ENCODE data around the gene NOM1.
A peak's percentile ranks its signal among the peaks of the same experiment; 100 is the strongest.

The NOM1 gene

DNA sequence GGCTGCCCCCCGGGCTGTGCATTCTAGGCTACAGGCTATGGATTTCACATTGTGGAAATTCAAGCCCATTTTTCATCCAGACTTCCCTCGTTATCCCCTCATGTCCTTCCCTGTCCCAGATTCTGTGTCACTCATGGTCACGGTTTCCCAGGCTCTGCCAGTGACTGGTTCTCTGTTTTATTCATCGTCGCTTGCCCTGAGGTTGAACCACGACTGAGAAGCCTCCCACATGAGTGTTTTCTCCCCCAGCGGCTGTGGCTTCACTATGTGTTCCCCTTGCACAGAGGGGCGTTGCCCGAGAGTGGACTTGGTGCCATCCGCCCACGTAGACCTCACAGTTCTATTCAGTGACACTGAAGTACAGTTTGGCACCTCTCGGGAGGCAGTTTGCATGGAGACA is 14.0 kb downstream of the NOM1 start:
- no peak for DNase-seq (ENCODE audit: low read depth)
- no peak for TF ChIP-seq MYC (IDR thresholded peaks at IDR 0.05; ENCODE audit: low read depth, low read length)
- TF ChIP-seq, protein P1, sequence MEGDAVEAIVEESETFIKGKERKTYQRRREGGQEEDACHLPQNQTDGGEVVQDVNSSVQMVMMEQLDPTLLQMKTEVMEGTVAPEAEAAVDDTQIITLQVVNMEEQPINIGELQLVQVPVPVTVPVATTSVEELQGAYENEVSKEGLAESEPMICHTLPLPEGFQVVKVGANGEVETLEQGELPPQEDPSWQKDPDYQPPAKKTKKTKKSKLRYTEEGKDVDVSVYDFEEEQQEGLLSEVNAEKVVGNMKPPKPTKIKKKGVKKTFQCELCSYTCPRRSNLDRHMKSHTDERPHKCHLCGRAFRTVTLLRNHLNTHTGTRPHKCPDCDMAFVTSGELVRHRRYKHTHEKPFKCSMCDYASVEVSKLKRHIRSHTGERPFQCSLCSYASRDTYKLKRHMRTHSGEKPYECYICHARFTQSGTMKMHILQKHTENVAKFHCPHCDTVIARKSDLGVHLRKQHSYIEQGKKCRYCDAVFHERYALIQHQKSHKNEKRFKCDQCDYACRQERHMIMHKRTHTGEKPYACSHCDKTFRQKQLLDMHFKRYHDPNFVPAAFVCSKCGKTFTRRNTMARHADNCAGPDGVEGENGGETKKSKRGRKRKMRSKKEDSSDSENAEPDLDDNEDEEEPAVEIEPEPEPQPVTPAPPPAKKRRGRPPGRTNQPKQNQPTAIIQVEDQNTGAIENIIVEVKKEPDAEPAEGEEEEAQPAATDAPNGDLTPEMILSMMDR (IDR thresholded peaks at IDR 0.05; ENCODE audit: low read depth, low read length): no peak
- TF ChIP-seq, protein P2, sequence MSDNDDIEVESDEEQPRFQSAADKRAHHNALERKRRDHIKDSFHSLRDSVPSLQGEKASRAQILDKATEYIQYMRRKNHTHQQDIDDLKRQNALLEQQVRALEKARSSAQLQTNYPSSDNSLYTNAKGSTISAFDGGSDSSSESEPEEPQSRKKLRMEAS (IDR thresholded peaks at IDR 0.05; ENCODE audit: low read depth, low read length): no peak
- no peak for TF ChIP-seq POLR2A (IDR thresholded peaks at IDR 0.05; ENCODE audit: extremely low read depth, insufficient read length)
- no peak overlapping the region for H3K4me3 ChIP-seq (ENCODE audit: low read depth, low read length)

DNA sequence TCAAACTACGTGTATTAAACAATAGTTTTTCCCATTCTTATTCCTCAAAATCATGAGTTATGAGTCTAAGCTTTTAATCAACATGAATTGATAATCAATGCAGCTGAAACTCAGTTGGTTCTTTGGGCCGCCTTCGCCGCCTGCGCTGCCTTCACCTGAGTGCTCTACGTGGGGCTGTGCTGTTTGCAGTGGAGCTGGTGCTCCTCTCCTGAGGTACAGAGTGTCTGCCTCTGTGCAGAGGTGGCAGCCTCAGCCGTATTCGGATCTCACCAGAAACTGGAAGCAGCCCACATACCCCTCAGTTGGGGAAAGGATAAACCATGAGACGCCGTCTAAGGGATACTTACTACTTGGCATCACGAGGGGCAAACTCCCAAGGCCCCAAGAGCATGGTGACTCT is 15.5 kb downstream of the NOM1 start:
- H3K4me3 ChIP-seq (ENCODE audit: low read depth, low read length): no peak overlapping the region
- DNase-seq (ENCODE audit: low read depth): no peak
- TF ChIP-seq, protein P2 (IDR thresholded peaks at IDR 0.05; ENCODE audit: low read depth, low read length): no peak
- TF ChIP-seq MYC (IDR thresholded peaks at IDR 0.05; ENCODE audit: low read depth, low read length): no peak
- no peak for TF ChIP-seq POLR2A (IDR thresholded peaks at IDR 0.05; ENCODE audit: extremely low read depth, insufficient read length)
- TF ChIP-seq, protein P1 (IDR thresholded peaks at IDR 0.05; ENCODE audit: low read depth, low read length): no peak

DNA sequence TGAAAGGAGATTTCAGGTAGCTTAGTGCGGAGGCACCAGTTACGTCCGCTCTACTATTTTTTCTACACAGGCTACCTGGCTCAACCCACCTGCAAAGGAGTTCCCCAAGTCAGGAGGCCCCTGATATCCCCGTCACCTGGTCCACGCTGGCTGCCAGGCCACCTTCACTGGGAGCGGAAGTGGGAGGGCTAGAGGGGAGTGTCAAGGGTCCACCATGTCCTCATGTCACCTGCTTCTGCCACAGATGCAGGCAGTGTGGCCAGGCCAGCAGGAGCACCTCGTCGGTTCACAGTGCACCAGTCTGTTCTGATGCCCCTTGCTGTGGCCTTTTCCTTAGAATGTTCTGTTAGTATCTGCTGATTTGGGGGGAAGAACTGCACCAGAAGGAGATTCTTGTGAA is 16.9 kb downstream of the NOM1 start:
- TF ChIP-seq, protein P1 (IDR thresholded peaks at IDR 0.05; ENCODE audit: low read depth, low read length): no peak
- TF ChIP-seq POLR2A (IDR thresholded peaks at IDR 0.05; ENCODE audit: extremely low read depth, insufficient read length) (no peak), MYC (IDR thresholded peaks at IDR 0.05; ENCODE audit: low read depth, low read length) (no peak)
- TF ChIP-seq, protein P2 (IDR thresholded peaks at IDR 0.05; ENCODE audit: low read depth, low read length): no peak
- no peak for DNase-seq (ENCODE audit: low read depth)
- no peak overlapping the region for H3K4me3 ChIP-seq (ENCODE audit: low read depth, low read length)

DNA sequence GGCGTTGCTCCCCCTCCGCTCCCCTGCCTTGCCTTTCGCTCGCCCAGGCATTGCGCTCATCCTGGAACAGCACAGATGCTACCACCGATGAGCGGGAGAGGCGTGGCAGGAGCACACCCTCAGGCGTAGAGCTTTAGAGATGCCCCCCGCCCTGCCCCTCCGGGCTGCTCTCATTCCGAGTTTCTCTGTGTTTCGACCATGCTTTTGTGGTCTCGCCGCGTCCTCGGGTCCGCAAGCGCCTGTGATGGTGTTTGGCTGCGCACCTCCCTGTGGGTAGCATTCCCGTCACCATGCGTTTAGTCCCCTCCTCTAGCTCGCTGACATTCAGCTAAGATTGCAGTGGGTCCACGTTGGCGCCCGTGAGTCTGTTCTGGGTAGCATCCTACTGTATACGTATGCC is 18.7 kb downstream of the NOM1 start:
- no peak for DNase-seq (ENCODE audit: low read depth)
- H3K4me3 ChIP-seq (ENCODE audit: low read depth, low read length): no peak overlapping the region
- TF ChIP-seq, protein P2 (IDR thresholded peaks at IDR 0.05; ENCODE audit: low read depth, low read length): no peak
- TF ChIP-seq, protein P1 (IDR thresholded peaks at IDR 0.05; ENCODE audit: low read depth, low read length): no peak
- no peak for TF ChIP-seq MYC (IDR thresholded peaks at IDR 0.05; ENCODE audit: low read depth, low read length)
- TF ChIP-seq POLR2A (IDR thresholded peaks at IDR 0.05; ENCODE audit: extremely low read depth, insufficient read length): no peak

DNA sequence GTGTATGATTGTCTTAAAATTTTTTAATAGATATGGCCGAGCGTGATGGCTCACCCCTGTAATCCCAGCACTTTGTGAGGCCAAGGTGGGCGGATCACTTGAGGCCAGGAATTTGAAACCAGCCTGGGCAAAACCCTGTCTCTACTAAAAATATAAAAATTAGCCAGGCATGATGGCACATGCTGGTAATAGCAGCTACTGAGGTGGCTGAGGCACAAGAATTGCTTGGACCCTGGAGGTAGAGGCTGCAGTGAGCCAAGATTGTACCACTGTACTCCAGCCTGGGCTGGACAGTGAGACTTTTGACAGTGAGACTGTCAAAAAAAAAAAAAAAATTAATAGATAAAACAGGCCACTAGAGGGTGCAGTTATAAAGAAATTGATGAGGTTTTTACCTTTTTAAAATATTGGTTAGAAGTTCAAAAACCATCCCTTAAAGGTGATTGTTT is 20.5 kb downstream of the NOM1 start:
- peak; percentile 33 for DNase-seq (ENCODE audit: low read depth)
- no peak overlapping the region for H3K4me3 ChIP-seq (ENCODE audit: low read depth, low read length)
- TF ChIP-seq, protein P2 (IDR thresholded peaks at IDR 0.05; ENCODE audit: low read depth, low read length): no peak
- no peak for TF ChIP-seq MYC (IDR thresholded peaks at IDR 0.05; ENCODE audit: low read depth, low read length)
- TF ChIP-seq, protein P1 (IDR thresholded peaks at IDR 0.05; ENCODE audit: low read depth, low read length): no peak
- no peak for TF ChIP-seq POLR2A (IDR thresholded peaks at IDR 0.05; ENCODE audit: extremely low read depth, insufficient read length)

All from NB4 (cell line).